HG02973 (cell line): ENCODE measurements around the gene S1PR3.
"Not testable (repeated sequence)": the region's sequence is repeated elsewhere in the genome, so short reads cannot be mapped to it uniquely, and the experiment has no call there.

Source experiments
- ATAC-seq: cut with Tn5 transposase; IDR thresholded peaks from one replicate; pipeline ENCODE4 v1.9.1; 2021; ENCODE audit warnings: moderate library complexity; ENCODE audit not compliant: unreplicated experiment

The S1PR3 gene

DNA sequence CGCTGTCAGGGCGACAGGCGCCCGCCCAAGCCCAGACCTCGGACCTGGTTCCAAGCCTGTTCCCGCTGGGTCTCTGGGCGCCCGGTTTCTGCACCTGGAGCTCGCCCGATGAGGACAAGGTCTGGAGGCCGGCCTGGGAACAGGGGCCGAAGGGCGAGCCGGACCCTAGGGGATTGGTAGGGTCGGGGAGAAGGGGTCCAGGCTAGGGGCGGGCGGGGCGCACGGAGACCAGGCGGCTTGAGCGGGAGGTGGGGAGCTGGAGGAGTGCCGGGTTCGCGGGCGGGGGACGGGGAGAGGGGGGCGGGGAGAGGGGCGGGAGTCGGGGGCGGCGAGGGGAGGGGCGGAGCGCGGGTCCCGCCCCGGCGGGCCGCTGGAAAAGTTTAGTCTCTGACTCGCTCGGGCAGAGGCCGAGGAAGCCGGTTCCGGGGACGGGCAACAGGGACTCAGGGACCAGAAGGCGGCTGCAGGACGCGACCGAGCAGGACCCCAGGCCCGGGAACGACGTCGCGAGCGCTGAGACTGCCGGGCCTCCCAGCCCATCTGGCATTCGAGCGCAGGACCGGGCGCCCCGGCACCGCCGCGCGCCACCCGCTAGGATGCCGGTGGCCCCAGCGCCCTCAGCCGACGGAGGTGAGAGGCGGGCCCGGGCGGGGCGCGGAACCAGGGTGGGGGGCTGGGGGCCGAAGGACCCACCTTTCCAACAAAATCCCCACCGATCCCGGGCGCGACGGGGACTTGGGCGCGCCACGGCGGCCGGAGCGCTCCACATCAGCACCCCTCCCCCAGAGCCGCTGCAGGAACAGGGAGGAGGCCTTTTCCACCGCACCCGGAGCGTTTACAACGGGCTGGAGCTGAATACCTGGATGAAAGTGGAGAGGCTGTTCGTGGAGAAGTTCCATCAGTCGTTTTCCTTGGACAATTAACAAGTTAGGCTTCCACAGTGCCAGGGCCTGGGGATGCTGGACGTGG is at the start of gene S1PR3:
Gene S1PR3, plus strand, starts transcription at position 403 of the 969 bp plus-strand sequence. CDS start 9,733 bp downstream, outside the sequence.
- ATAC-seq = no peak

DNA sequence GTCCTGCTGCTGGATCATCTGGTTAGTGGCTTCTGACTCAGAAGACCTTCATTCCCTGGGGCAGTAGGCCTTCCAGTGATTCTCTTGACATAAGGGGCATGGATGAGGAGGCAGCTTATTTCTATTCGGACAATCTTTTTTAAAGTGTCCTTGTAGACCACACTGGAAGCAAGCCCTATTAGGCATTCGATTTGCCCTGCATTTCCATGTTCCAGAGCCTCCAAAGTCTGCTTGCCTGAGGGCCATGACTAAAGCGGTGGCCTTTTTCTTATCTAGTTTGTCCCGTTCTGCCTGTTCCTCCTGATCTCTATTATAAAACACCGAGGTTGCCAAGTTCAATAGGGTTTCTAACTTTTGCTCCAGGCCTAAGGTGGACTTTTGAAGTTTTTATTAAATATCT is 49.7 kb upstream of the S1PR3 start:
- not testable (repeated sequence) for ATAC-seq

DNA sequence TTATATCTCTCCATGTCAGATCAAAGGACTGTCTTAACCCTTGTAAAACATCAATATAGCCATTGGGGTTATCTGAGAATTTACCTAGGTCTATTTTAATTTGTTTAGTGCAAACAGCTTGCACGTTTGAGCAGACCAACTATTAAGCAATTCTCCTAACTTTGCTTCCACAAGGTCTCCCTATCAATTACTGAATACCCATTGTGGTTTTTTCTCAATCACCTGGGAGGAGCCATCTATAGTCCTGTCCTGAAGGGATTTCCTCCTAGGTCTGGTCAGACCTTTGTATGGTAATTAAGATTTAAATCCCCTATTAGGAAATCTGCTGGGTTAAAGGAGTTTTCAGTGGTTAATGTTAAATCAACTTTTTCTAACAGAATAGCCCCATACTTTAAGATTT is 48.9 kb upstream of the S1PR3 start:
- no peak for ATAC-seq

DNA sequence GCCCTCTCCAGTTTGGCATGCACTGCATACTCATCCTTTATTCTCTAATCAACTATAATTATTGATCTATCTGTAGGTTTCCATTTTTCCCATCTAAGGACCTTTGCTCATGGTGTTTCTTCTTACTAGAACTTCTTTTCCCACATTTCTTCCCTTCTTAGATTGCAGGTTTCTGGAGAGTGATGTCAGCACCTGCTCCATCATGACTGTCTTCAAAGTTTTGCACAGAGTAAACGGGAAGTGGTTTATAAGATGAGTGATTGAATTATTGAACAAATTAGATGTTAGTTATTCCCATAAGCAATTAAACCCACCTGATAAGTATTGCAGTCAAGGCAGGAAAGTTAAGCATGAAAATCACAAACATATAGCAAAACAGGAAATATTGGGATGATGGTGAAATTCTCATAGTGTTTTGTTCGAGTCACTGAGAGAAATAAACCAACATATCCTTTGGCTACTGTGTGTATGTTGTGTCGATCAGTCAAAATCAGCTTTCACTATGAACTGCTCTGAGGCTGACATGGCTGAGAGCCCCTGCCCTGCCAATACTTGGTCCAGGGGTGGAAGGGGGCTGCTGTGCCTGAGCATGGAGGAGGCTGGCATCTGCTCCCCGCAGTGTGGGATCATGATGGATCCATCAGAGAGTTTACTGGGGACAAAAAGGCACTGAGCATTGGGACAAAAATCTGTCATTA is 45.5 kb upstream of the S1PR3 start:
- no peak for ATAC-seq

DNA sequence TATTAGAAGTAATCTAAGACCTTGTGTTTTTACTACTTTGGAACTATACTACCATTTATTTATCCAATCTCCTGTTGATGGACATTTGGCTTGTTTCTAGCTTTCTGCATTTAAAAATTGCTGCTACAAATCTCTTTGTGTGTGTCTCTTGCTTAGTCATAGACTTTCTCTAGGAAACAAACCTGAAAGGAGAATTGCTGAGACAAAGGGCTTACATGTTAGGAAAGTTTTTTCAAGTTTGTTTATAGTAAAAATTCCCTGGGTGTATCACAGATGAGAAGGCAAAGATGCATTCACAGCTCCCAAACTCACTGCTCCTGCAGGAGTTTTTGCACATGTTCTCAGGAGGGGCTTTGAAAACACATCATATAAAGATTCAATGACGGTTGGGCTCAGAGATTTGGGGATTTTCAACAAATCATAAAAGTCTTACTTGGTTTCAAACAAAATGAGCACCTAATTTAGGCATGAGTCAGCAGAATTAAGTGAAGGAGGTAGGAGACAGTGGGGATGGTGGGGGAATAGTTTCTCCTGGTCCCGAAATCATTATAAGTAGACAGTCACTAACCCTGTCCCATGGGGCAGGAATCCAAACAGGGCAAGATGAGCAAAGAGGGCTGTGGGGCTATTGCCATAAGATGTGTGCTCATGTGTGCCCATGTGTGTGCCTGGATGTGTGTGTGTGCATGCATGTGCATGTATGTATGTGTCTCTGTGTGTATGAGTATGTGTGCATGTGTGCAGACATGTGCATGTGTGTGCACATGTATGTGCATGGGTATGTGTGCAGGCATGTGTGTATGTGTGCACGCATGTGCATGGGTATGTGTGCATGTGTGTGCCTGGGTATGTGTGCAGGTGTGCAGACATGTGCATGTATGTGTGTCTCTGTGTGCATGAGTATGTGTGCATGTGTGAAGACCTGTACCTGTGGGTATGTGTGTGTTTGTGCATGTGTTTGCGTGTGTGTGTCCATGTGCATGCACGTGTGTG is 43.4 kb upstream of the S1PR3 start:
- ATAC-seq = no peak

DNA sequence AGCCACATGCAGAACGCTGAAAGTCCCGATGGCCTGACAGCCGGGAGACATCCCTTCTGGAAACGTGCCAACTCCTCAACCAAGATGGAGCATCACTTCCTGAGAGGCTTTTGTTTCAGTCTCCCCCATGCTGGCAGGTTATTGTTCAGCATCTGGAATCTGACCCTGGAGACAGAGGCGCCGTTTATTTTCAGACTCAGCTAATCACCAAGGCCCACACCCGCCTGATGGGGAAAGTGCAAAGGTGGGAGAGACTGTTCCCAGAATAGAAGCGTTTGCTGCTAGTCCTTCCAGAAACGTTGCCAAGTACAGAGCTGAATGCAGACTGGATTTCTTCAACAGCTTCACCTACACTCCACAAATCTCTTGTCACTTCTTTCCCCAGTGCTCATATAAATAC is 41.8 kb upstream of the S1PR3 start:
- no peak for ATAC-seq

DNA sequence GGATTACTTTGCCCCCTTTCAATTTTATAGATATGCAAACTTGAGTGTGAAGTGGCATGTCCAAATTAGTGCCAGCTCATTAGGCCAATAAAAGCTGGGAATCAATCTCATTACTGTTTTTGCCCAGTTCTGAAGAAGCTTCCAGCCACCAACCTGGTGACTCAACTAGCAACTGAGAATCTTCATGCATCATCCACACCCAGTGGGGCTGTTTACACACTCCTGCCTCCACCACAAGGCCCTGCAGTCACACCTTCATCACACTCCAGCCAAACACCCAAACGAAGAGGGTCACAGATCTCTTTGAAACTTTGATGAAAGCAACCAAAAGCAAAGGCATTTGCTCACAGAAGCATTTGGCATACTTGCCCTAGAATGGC is 41.3 kb upstream of the S1PR3 start:
- no peak for ATAC-seq

DNA sequence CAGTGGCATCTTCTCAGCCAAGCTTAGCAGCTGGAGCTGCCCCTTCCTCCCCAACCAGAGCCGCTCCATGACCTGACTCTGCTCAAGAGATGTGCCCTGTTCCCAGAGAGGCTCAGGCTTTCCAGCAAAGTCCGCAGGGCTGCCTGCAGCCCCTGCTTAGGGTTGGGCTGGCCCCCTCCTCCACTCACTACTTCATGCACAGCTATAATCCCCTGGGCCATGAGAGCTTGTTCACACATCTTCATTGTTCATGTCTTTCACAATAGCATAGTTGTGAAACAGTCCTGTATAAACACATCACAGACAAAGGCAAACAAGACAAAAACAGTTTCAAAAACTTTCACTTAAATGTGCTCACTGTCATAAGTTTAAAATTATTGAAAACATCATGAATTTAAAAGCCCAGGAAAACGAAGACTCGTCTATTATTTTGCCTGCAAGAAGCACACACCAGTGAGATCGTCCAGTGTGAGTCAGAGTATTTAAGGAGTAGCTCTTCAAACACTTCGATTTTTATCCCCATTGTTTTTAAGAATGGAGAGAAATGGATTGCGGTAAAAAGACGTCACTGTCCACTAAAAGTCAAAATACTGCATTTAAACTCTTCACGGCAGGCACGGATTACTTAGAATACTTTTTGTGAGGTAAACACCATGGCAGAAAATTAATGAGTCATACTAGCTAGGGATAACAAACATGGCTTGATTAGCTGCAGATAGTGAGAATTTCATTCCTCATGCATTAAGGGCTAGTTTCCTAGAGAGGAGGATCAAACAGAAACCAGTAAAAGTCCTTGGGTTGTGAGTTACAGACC is 40.7 kb upstream of the S1PR3 start:
- ATAC-seq = no peak

DNA sequence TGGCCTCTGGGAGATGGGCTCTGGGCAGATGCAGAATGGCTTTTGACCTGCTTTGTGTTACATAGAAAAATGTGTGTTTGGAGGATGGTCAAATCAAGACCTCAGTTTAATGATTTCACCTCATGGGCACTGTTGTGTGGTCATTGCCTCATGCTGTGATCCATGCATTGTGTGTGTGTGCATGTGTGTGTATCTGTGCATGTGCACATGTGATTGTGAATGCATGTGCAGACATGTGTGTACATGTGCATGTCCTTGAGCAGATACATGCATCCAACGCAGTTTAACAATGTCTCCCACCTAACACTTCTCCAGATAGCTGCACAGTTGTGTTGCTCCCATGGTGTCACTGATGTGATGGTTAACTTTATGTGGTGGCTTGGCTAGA is 40.1 kb upstream of the S1PR3 start:
- no peak for ATAC-seq

DNA sequence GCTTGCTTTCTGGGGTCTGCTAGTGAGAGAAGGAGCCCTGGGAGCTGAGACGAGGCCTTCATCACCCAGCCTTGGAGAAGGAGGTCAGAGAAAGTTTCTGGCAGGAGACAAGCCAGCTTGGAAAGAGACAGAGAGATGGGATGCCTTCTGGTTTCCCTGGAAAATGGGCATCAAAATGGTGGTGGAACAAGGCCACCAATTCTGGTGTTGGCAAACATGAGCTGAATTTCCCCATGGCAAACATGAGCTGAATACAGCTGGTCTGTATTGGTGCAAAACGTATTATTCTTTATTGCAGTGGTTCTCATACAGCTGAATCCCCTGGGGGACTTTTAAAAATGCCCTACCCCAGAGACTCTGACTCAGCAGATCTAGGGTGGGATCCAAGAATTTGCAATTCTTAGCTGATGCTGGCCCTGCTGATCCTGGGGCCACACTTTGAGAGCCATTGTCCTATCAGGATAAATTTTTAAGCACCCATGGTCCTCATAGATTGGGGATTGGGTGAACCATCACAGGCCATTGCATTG is 39.1 kb upstream of the S1PR3 start:
- ATAC-seq = no peak

DNA sequence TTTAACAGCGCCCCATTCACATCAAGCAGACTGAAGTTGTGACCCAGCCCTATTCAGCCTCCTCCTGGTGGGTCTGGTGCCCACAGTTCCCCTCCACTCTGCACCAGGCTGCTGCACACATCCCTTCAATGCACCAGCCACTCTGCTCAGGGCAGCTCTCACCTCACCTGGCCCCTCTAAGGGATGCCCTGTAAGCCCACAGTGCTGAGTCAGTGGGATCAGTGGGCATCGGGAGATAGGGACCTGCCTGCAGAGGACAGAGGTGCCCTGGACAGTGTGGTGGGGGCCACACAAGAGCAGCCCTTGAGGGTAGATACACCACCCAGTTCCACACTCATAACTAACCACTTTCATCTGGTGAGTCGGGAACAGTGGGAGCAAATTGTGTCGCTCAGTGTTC is 38.3 kb upstream of the S1PR3 start:
- no peak for ATAC-seq

DNA sequence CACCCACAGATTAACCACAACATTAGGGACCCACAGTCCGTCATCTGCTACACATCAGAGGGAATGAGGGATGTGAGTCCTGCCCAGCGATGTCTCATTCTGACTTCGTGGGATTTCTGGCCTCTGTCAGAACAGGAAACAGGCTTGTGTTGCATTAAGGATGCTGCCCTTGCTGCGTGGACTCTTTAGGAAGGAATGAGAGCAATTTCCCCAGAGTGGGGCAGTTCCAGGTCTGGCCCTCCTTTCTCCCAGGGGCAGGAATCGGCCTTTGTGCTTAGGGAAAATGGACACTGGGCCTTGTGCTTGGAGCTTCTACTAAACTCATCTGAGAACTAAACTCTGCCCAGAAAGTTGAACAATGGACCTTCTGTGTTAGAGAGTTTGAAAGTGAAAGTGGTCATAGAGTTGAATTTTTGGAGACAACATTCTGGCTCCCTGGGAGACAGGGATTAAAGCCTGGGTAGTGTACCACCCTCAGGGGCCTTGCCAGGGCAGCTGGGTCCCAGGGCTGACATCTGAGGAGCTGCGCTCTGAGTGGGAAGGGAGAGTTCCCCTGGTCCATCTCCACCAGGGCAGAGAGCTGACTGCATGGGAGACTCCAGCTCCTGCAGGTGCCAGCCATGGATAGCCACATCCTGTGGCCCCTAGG is 37.8 kb upstream of the S1PR3 start:
- no peak for ATAC-seq

DNA sequence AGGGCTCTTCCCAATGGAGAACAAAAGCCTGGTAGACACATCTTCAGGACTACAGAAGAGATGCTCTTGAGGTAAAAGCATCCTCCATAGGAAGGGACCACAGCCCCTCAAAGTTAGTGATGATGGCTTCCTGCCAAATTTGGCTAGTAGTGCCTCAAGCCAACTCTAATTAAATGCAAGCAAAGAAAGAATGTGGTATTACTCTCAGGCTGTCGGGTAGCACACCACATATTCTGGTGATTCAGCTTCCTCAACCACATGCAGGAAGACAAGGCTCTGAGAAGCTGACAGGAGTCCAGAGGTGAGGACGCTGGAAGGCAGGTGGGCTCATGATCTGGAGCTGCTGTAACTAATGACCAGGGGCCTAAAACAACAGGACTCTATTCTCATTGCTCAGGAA is 37.2 kb upstream of the S1PR3 start:
- no peak for ATAC-seq

DNA sequence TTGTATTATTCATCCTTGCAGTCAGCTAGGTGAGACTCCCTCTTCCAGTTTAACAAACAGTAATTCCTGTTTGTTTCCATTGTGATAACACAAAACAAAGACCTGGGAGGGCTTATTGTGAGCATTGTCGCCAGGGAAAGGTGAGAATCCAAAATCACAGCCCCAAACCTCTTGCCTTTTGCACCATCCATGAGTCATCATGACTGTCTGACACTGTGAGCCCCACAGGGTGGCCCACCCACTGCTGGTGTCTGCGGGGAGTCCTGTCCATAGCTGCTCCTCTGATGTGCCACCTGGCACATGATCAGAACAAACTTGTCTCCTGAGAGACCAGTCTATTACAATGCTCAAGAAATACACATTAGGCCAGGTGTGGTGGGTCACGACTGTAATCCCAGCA is 33.7 kb upstream of the S1PR3 start:
- no peak for ATAC-seq

DNA sequence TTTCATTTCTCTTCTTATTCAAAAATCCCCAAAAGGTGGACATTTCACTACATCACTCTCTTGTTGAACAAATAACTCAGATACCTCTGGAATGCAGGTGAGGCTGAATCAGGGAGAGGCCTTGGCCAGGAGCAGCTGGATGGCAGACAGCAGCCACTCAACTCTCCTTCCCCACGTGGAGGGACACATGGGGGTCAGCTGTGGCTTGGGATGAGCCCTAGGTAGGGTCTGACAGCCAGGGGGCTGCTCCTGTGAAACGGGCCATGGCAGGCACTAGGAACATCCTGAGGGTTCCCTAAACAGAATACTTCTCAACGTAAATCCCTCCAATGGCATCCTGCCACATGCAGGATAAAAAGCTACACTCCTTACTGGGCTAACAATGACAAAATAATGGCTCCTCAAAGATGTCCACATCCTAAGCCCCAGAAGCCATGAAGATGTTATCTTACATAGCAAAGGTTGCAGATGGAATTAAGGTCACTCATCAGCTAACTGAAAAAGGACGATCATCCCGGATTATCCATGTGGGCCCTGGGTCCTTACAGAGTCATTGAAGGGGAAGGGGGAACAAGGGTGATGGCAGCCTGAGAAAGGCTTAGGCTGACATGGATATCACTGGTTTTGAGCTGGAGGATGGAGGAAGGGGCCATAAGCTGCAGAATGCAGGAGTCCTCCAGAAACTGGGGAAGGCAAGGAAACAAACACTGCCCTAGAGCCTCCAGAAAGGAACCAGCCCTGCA is 31.4 kb upstream of the S1PR3 start:
- ATAC-seq = no peak

DNA sequence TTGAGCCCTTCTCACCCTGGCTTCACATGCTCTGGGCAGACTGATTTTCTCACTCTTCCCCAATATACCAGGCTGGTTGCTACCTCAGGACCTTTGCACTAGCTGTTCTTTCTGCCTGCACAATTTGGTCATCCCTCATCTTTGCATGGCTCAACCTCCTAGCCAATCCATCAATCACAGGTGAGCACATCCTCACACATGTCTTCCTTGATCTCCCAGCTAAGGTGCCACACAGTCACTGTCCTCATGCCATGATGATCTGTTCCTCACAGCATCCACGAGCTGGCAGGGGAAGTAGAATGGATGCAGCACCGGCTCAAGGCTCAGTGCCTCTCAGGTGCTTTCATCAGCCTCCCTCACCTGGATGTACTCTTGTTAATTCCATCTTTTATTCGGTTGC is 30.6 kb upstream of the S1PR3 start:
- no peak for ATAC-seq

DNA sequence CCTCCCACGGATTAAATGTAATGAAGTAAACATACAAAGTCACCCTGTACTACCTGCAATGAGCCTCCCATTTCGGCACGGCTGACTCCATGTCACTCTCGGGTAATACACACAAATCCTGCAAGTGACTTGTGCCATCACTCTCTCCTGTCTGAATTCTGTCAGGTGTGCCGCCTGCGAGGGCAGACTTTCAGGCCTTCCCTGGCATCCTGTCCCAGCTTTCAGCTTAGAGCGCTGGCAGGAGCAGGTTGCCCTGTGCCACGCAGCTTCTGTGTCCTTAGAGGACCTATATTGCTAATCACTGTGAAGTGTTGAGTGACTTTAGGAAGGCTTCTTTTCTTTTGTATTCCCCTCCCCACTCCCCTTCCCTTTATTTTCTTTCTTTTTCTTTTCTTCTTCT is 25.8 kb upstream of the S1PR3 start:
- ATAC-seq = no peak

DNA sequence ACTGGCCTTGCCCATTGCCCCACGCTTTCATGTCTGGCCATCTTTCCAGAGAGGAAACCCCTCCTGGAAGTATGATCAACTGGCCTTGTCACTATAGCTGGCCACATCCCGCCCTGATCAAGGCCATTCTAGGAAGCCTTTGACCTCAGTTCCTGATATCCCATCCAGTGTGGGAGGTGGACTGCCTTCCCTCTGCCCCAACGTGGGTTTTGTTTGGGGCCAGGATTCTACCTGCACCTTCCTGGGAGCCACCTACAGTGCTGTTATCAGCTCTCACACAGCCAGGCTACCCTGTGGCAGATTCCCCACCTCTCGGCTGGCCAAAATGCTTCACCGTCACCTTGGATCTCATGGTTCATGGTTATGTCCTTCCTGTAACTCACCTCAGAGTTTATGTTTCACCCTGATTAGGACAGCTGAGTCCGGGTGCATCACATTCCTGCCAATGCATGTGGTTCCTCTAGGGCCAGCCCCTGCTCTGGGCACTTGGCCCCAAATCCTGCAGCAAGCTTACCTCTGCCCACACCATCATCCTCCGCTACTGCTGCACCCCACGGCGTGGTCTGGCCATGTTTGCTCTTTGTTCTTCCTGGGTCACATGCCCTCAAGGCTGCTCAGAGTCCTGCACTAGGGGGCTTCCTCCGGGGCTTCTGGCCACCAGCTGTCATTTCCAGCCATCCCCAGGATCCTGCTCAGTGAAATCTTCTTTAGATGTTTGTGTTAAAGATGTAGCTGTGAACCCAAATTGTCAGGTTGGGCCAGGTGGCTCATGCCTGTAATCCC is 24.2 kb upstream of the S1PR3 start:
- no peak for ATAC-seq
